GM19193 (cell line): ENCODE measurements around the gene SMIM7.

Experiments
- POLR2A ChIP-seq: IDR thresholded peaks from 4 replicates; pipeline ENCODE4 v1.6.1; 2011; ENCODE audit not compliant: insufficient read depth, insufficient read length; ENCODE audit errors: extremely low read depth

Gene SMIM7

DNA sequence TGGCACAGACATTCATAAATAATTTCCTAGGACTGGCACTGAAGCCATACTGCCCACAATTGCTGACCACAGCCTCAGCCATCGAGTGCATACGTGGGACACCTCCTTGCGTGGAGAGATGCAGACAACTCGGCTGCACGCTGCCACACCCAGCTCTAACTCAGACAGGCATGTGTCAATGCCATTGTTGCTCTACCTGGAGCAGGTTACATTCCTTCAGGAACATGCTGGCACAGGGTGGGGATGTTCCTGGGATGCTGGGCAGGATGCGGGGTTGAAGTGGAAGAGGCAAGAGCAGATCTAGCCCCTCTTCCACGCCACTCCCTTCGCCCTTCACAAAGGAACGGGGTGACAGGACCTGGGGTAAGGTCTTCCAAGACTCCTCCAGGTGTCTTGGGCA lies 63.5 kb downstream of the SMIM7 start:
- TF ChIP-seq POLR2A, result no peak
